T-helper 2 cell treated with Interferon-gamma antibody and Interleukin-4, amounts not matched to agents 5 μg/mL and 100 μg/mL, for 36 hours (primary cell): ENCODE measurements around the gene VPS16.

Source experiments
- DNase-seq: peaks from one replicate; pipeline ENCODE4 v3.0.0; 2021; ENCODE audit warnings: low spot score
- H3K27ac Mint-ChIP-seq: one replicate; pipeline ENCODE4 v1.8.0; 2021; ENCODE audit warnings: mild to moderate bottlenecking, mixed read lengths
- H3K27me3 Mint-ChIP-seq: one replicate; pipeline ENCODE4 v1.8.0; 2021; ENCODE audit warnings: low read depth, mixed read lengths
- H3K36me3 Mint-ChIP-seq: one replicate; pipeline ENCODE4 v1.8.0; 2021; ENCODE audit warnings: low read depth, mixed read lengths
- H3K4me1 Mint-ChIP-seq: one replicate; pipeline ENCODE4 v1.8.0; 2021; ENCODE audit warnings: low read depth, mixed read lengths
- H3K4me3 Mint-ChIP-seq: one replicate; pipeline ENCODE4 v1.8.0; 2022; ENCODE audit warnings: mild to moderate bottlenecking, moderate library complexity, mixed read lengths
- H3K9me3 Mint-ChIP-seq: one replicate; pipeline ENCODE4 v1.8.0; 2021; ENCODE audit warnings: mixed read lengths

VPS16 gene

GRCh38 chr20:2859330-2860121 lies 19.0 kb downstream of the VPS16 start:
- Mint-ChIP-seq H3K36me3 (peaks cover 2% of the 10 kb centered on the region), H3K27ac (no peak overlapping the region), H3K4me3 (no peak overlapping the region), H3K9me3 (no peaks in the 10 kb centered on the region), H3K27me3 (no peaks in the 10 kb centered on the region), H3K4me1 (no peaks in the 10 kb centered on the region)
- no peak for DNase-seq

GRCh38 chr20:2864626-2865025 lies 24.1 kb downstream of the VPS16 start:
- Mint-ChIP-seq H3K9me3 (no peaks in the 10 kb centered on the region), H3K4me1 (peaks cover 7% of the 10 kb centered on the region), H3K4me3 (no peak overlapping the region), H3K36me3 (peaks cover 12% of the 10 kb centered on the region), H3K27me3 (no peaks in the 10 kb centered on the region), H3K27ac (no peak overlapping the region)
- no peak for DNase-seq

- Mint-ChIP-seq H3K9me3 (no peaks in the 10 kb centered on the region), H3K27ac (no peak overlapping the region), H3K27me3 (no peaks in the 10 kb centered on the region), H3K4me1 (peaks cover 7% of the 10 kb centered on the region), H3K36me3 (peaks cover 12% of the 10 kb centered on the region), H3K4me3 (no peak overlapping the region)
- DNase-seq: no peak
Measured at GRCh38 chr20:2865101-2865500, 24.6 kb downstream of the VPS16 start.

GRCh38 chr20:2865630-2866029 lies 25.1 kb downstream of the VPS16 start:
- DNase-seq: no peak
- H3K4me1 Mint-ChIP-seq: peaks cover 11% of the 10 kb centered on the region
- H3K36me3 Mint-ChIP-seq: peaks cover 12% of the 10 kb centered on the region
- no peaks in the 10 kb centered on the region for H3K27me3 Mint-ChIP-seq
- no peak overlapping the region for H3K4me3 Mint-ChIP-seq
- H3K9me3 Mint-ChIP-seq: no peaks in the 10 kb centered on the region
- H3K27ac Mint-ChIP-seq: peak overlapping the region; percentile 29

GRCh38 chr20:2866236-2866635 lies 25.7 kb downstream of the VPS16 start:
- Mint-ChIP-seq H3K4me1 (peaks cover 17% of the 10 kb centered on the region), H3K36me3 (peaks cover 12% of the 10 kb centered on the region), H3K4me3 (no peak overlapping the region), H3K9me3 (no peaks in the 10 kb centered on the region), H3K27ac (no peak overlapping the region), H3K27me3 (no peaks in the 10 kb centered on the region)
- no peak for DNase-seq

- Mint-ChIP-seq H3K27me3 (no peaks in the 10 kb centered on the region), H3K27ac (no peak overlapping the region), H3K4me1 (peaks cover 24% of the 10 kb centered on the region), H3K36me3 (peaks cover 12% of the 10 kb centered on the region), H3K9me3 (no peaks in the 10 kb centered on the region), H3K4me3 (no peak overlapping the region)
- no peak for DNase-seq
Measured at GRCh38 chr20:2867081-2867864, 26.7 kb downstream of the VPS16 start.

- Mint-ChIP-seq H3K27me3 (no peaks in the 10 kb centered on the region), H3K4me3 (no peak overlapping the region), H3K36me3 (peaks cover 15% of the 10 kb centered on the region), H3K4me1 (peaks cover 31% of the 10 kb centered on the region), H3K9me3 (no peaks in the 10 kb centered on the region), H3K27ac (no peak overlapping the region)
- DNase-seq: no peak
Measured at GRCh38 chr20:2869381-2869780, 28.8 kb downstream of the VPS16 start.

GRCh38 chr20:2871111-2871465 lies 30.5 kb downstream of the VPS16 start:
- DNase-seq: no peak
- H3K36me3 Mint-ChIP-seq: peaks cover 13% of the 10 kb centered on the region
- H3K27ac Mint-ChIP-seq: no peak overlapping the region
- peak overlapping the region; percentile 11 for H3K4me3 Mint-ChIP-seq
- H3K27me3 Mint-ChIP-seq: no peaks in the 10 kb centered on the region
- peaks cover 43% of the 10 kb centered on the region for H3K4me1 Mint-ChIP-seq
- no peaks in the 10 kb centered on the region for H3K9me3 Mint-ChIP-seq

GRCh38 chr20:2871661-2872458 lies 31.3 kb downstream of the VPS16 start:
- H3K4me1 Mint-ChIP-seq: peaks cover 51% of the 10 kb centered on the region
- H3K27me3 Mint-ChIP-seq: no peaks in the 10 kb centered on the region
- H3K27ac Mint-ChIP-seq: peak overlapping the region; percentile 53
- H3K9me3 Mint-ChIP-seq: no peaks in the 10 kb centered on the region
- H3K36me3 Mint-ChIP-seq: peaks cover 19% of the 10 kb centered on the region
- H3K4me3 Mint-ChIP-seq: peak overlapping the region; percentile 90
- DNase-seq: no peak

- Mint-ChIP-seq H3K27ac (peak overlapping the region; percentile 93), H3K9me3 (no peaks in the 10 kb centered on the region), H3K27me3 (no peaks in the 10 kb centered on the region), H3K36me3 (peaks cover 19% of the 10 kb centered on the region), H3K4me1 (peaks cover 49% of the 10 kb centered on the region), H3K4me3 (peak overlapping the region; percentile 90)
- peak; percentile 77 for DNase-seq
Measured at GRCh38 chr20:2872459-2873009, 32.0 kb downstream of the VPS16 start.

GRCh38 chr20:2873010-2873746 lies 32.6 kb downstream of the VPS16 start, which contains the start of gene PTPRA:
Gene PTPRA, plus strand, starts transcription at chr20:2873481. Its CDS starts 90,797 bp downstream, at chr20:2964278.
- Mint-ChIP-seq H3K9me3 (no peaks in the 10 kb centered on the region), H3K27ac (peak within 1 kb of the TSS; percentile 93), H3K27me3 (no peaks in the 10 kb centered on the region), H3K36me3 (peaks cover 19% of the 10 kb centered on the region), H3K4me1 (peaks cover 48% of the 10 kb centered on the region), H3K4me3 (peak within 1 kb of the TSS; percentile 90)
- peak; percentile 92 for DNase-seq

GRCh38 chr20:2873747-2874041 lies 33.1 kb downstream of the VPS16 start:
- Mint-ChIP-seq H3K4me3 (peak overlapping the region; percentile 79), H3K4me1 (peaks cover 48% of the 10 kb centered on the region), H3K9me3 (no peaks in the 10 kb centered on the region), H3K27ac (peak overlapping the region; percentile 79), H3K27me3 (no peaks in the 10 kb centered on the region), H3K36me3 (peaks cover 21% of the 10 kb centered on the region)
- peak; percentile 64 for DNase-seq

- Mint-ChIP-seq H3K27ac (peak overlapping the region; percentile 79), H3K9me3 (no peaks in the 10 kb centered on the region), H3K4me1 (peaks cover 50% of the 10 kb centered on the region), H3K36me3 (peaks cover 23% of the 10 kb centered on the region), H3K4me3 (peak overlapping the region; percentile 79), H3K27me3 (no peaks in the 10 kb centered on the region)
- peak; percentile 29 for DNase-seq
Measured at GRCh38 chr20:2874456-2874855, 33.9 kb downstream of the VPS16 start.
